GM21825 (cell line): Measurements from ENCODE around the gene DIP2C.
A peak's percentile ranks its signal among the peaks of the same experiment; 100 is the strongest.
"Not testable (repeated sequence)": the region's sequence is repeated elsewhere in the genome, so short reads cannot be mapped to it uniquely, and the experiment has no call there.

Experiments used
- ATAC-seq: cut with Tn5 transposase; IDR thresholded peaks from one replicate; pipeline ENCODE4 v1.9.1; 2021; ENCODE audit warnings: mild to moderate bottlenecking, moderate library complexity; ENCODE audit not compliant: unreplicated experiment

The DIP2C gene

GRCh38 chr10:525565-526315 lies 163.7 kb downstream of the DIP2C start:
- no peak for ATAC-seq

- ATAC-seq = no peak
Measured at GRCh38 chr10:523925-524324, 165.5 kb downstream of the DIP2C start.

GRCh38 chr10:522350-522749 lies 167.1 kb downstream of the DIP2C start:
- ATAC-seq = no peak

- no peak for ATAC-seq
Measured at GRCh38 chr10:521261-522250, 167.9 kb downstream of the DIP2C start.

GRCh38 chr10:520402-520787 lies 169.1 kb downstream of the DIP2C start:
- no peak for ATAC-seq

- no peak for ATAC-seq
Measured at GRCh38 chr10:519716-520401, 169.6 kb downstream of the DIP2C start.

GRCh38 chr10:519055-519715 lies 170.3 kb downstream of the DIP2C start:
- ATAC-seq = no peak

- ATAC-seq = no peak
Measured at GRCh38 chr10:517872-518475, 171.5 kb downstream of the DIP2C start.

- no peak for ATAC-seq
Measured at GRCh38 chr10:517241-517830, 172.1 kb downstream of the DIP2C start.

- ATAC-seq = no peak
Measured at GRCh38 chr10:516764-517163, 172.7 kb downstream of the DIP2C start.

GRCh38 chr10:515674-516073 lies 173.8 kb downstream of the DIP2C start:
- ATAC-seq = no peak

- no peak for ATAC-seq
Measured at GRCh38 chr10:514137-514671, 175.3 kb downstream of the DIP2C start.

GRCh38 chr10:513393-513792 lies 176.1 kb downstream of the DIP2C start:
- ATAC-seq = no peak

- not testable (repeated sequence) for ATAC-seq
Measured at GRCh38 chr10:512661-513060, 176.8 kb downstream of the DIP2C start.

- ATAC-seq = no peak
Measured at GRCh38 chr10:511849-512191, 177.6 kb downstream of the DIP2C start.

GRCh38 chr10:511101-511848 lies 178.2 kb downstream of the DIP2C start:
- ATAC-seq = peak; percentile 62

- no peak for ATAC-seq
Measured at GRCh38 chr10:510415-510881, 179.0 kb downstream of the DIP2C start.

- ATAC-seq = no peak
Measured at GRCh38 chr10:509361-510102, 179.9 kb downstream of the DIP2C start.
